ENCODE measurements around the gene TRAF3. TPM values are rescaled to one million over a fixed set of nuclear protein-coding genes. Genes with fewer than 3 reads are reported as not detected.
"Not testable (repeated sequence)": the region's sequence is repeated elsewhere in the genome, so short reads cannot be mapped to it uniquely, and the experiment has no call there.

TRAF3 gene
- total and polyA plus RNA-seq, 5 donors = 3.9 to 15.4 (median 11.4) TPM

- WGBS = 91% methylated on average over 7 of the region's 7 CpGs
Observed at GRCh38 chr14:102873131-102873530, 95.9 kb downstream of the TRAF3 start.

GRCh38 chr14:102873546-102874061, 96.4 kb downstream of the TRAF3 start:
- H3K9me3 ChIP-seq (ENCODE audit: control insufficient read depth, low read length) = no peaks in the 10 kb centered on the region
- intact Hi-C loops (cut with DNase I) = no loop called here
- no peak overlapping the region for H3K4me3 ChIP-seq (ENCODE audit: low read length)
- no peaks in the 10 kb centered on the region for H3K27me3 ChIP-seq (ENCODE audit: control insufficient read depth, insufficient read depth)
- no peak overlapping the region for H3K27ac ChIP-seq (ENCODE audit: low read length)
- no peak for DNase-seq
- H3K4me1 ChIP-seq (ENCODE audit: control insufficient read depth, insufficient read depth, low read length) = no peaks in the 10 kb centered on the region
- no peak for ATAC-seq
- 83% methylated on average over 7 of the region's 7 CpGs for WGBS

More at GRCh38 chr14:102873131-102873530, 95.9 kb downstream of the TRAF3 start:
- Histone ChIP-seq H3K4me1 (ENCODE audit: control insufficient read depth, insufficient read depth, low read length) (no peaks in the 10 kb centered on the region), H3K9me3 (ENCODE audit: control insufficient read depth, low read length) (no peaks in the 10 kb centered on the region), H3K4me3 (ENCODE audit: low read length) (no peak overlapping the region), H3K27ac (ENCODE audit: low read length) (no peak overlapping the region), H3K27me3 (ENCODE audit: control insufficient read depth, insufficient read depth) (no peaks in the 10 kb centered on the region)
- intact Hi-C loops (cut with DNase I) = no loop called here
- DNase-seq = no peak
- no peak for ATAC-seq

- Histone ChIP-seq H3K27ac (ENCODE audit: low read length) (no peak overlapping the region), H3K27me3 (ENCODE audit: control insufficient read depth, insufficient read depth) (no peaks in the 10 kb centered on the region), H3K4me1 (ENCODE audit: control insufficient read depth, insufficient read depth, low read length) (no peaks in the 10 kb centered on the region), H3K4me3 (ENCODE audit: low read length) (no peak overlapping the region), H3K9me3 (ENCODE audit: control insufficient read depth, low read length) (no peaks in the 10 kb centered on the region)
- ATAC-seq (no peak), DNase-seq (no peak)
- 78% methylated on average over 2 of the region's 2 CpGs for WGBS
- intact Hi-C loops (cut with DNase I) = no loop called here
Observed at GRCh38 chr14:102875652-102876051, 98.4 kb downstream of the TRAF3 start.

DNA sequence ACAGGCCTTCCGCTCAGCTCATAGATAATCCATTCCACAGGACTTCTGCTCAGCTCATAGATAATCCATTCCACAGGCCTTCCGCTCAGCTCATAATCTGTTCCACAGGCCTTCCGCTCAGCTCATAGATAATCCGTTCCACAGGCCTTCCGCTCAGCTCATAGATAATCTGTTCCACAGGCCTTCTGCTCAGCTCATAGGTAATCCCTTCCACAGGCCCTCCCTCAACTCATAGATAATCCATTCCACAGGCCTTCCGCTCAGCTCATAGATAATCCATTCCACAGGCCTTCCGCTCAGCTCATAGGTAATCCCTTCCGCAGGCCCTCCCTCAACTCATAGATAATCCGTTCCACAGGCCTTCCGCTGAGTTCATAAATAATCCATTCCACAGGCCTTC, 100.3 kb downstream of the TRAF3 start:
- intact Hi-C loops (cut with DNase I); ATAC-seq; H3K27ac ChIP-seq (ENCODE audit: low read length); H3K4me1 ChIP-seq (ENCODE audit: control insufficient read depth, insufficient read depth, low read length); H3K27me3 ChIP-seq (ENCODE audit: control insufficient read depth, insufficient read depth); DNase-seq; H3K4me3 ChIP-seq (ENCODE audit: low read length); H3K9me3 ChIP-seq (ENCODE audit: control insufficient read depth, low read length): not testable (repeated sequence)
- WGBS = 98% methylated on average over 10 of the region's 10 CpGs

DNA sequence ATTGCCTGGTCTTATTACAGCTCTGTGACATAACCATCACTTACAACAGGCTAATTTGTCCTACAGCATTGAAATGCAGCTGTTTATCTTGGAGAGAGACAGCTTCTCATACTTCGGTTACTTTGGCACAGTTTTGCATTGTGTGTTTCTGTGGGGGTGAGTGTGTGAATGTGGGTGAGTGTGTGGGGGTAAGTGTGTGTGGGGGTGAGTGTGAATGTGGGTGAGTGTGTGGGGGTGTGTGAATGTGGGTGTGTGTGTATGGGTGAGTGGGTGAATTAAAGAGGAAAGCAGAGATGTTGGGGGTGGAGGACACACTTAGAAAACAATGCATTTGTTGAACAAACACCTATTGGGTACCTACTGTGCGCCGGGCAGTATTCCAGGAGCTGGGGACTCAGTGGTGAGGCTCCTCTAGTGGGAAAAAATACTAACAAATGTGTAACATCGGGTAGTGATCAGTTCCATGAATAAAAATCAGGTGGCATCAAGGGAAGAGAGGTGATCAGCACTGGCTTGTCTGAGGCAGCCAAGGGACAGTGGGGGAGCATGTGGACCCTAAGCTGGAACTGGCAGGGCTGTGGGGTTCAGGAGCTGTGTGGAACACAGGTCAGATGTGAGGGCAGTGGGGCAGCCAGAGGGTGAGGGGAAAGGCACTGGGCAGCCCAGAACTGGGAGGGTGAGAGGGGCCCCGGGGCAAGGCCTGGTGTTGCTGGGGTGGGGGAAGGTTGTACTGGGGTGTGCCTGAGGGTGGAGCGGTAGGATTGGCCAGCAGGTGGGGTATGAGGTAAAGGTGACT, 101.1 kb downstream of the TRAF3 start:
- intact Hi-C loops (cut with DNase I) = no loop called here
- Histone ChIP-seq H3K27ac (ENCODE audit: low read length) (no peak overlapping the region), H3K9me3 (ENCODE audit: control insufficient read depth, low read length) (no peaks in the 10 kb centered on the region), H3K27me3 (ENCODE audit: control insufficient read depth, insufficient read depth) (no peaks in the 10 kb centered on the region), H3K4me1 (ENCODE audit: control insufficient read depth, insufficient read depth, low read length) (no peaks in the 10 kb centered on the region), H3K4me3 (ENCODE audit: low read length) (no peak overlapping the region)
- 84% methylated on average over 6 of the region's 6 CpGs for WGBS
- ATAC-seq = peak in 1 of 2 donors; percentile 20
- DNase-seq = no peak

DNA sequence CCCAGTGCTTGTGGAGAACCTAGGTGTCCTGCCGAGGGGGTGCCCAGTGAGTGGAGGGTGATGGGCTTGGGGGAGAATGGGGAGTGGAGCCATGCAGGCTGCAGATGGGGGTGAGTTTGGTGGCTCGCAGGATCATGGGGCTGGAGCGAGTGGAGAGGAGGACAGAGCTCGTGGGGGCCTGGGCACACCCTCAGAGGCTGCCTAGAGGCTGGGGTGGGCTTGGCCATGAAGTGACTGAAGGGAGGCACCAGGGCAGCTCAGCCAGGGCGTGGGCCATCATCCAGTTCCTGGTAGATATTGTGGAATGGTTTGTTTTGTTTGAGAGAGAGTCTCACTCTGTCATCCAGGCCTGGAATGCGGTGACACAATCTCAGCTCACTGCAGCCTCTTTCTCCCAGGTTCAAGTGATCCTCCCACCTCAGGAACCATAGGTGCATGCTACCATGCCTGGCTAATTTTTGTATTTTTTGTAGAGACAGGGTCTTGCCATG, 101.8 kb downstream of the TRAF3 start:
- DNase-seq (no peak), ATAC-seq (peak in 1 of 2 donors; percentile 13)
- Histone ChIP-seq H3K27me3 (ENCODE audit: control insufficient read depth, insufficient read depth) (no peaks in the 10 kb centered on the region), H3K27ac (ENCODE audit: low read length) (no peak overlapping the region), H3K9me3 (ENCODE audit: control insufficient read depth, low read length) (no peaks in the 10 kb centered on the region), H3K4me1 (ENCODE audit: control insufficient read depth, insufficient read depth, low read length) (no peaks in the 10 kb centered on the region), H3K4me3 (ENCODE audit: low read length) (no peak overlapping the region)
- WGBS = 93% methylated on average over 6 of the region's 6 CpGs
- intact Hi-C loops (cut with DNase I) = no loop called here

- no peaks in the 10 kb centered on the region for H3K27me3 ChIP-seq (ENCODE audit: control insufficient read depth, insufficient read depth)
- no peak overlapping the region for H3K4me3 ChIP-seq (ENCODE audit: low read length)
- DNase-seq (no peak), ATAC-seq (no peak)
- H3K9me3 ChIP-seq (ENCODE audit: control insufficient read depth, low read length) = no peaks in the 10 kb centered on the region
- no peaks in the 10 kb centered on the region for H3K4me1 ChIP-seq (ENCODE audit: control insufficient read depth, insufficient read depth, low read length)
- 89% methylated on average over 5 of the region's 5 CpGs for WGBS
- intact Hi-C loops (cut with DNase I) = no loop called here
- H3K27ac ChIP-seq (ENCODE audit: low read length) = no peak overlapping the region
Observed at GRCh38 chr14:102882226-102882906, 105.1 kb downstream of the TRAF3 start.

GRCh38 chr14:102883089-102883541, 105.9 kb downstream of the TRAF3 start:
- Histone ChIP-seq H3K4me1 (ENCODE audit: control insufficient read depth, insufficient read depth, low read length) (no peaks in the 10 kb centered on the region), H3K9me3 (ENCODE audit: control insufficient read depth, low read length) (no peaks in the 10 kb centered on the region), H3K27ac (ENCODE audit: low read length) (no peak overlapping the region), H3K4me3 (ENCODE audit: low read length) (no peak overlapping the region), H3K27me3 (ENCODE audit: control insufficient read depth, insufficient read depth) (no peaks in the 10 kb centered on the region)
- DNase-seq (no peak), ATAC-seq (no peak)
- intact Hi-C loops (cut with DNase I) = no loop called here
- WGBS = 93% methylated on average over 5 of the region's 5 CpGs

GRCh38 chr14:102883554-102883953, 106.3 kb downstream of the TRAF3 start:
- H3K27me3 ChIP-seq (ENCODE audit: control insufficient read depth, insufficient read depth) = no peaks in the 10 kb centered on the region
- DNase-seq = no peak
- H3K9me3 ChIP-seq (ENCODE audit: control insufficient read depth, low read length) = no peaks in the 10 kb centered on the region
- H3K27ac ChIP-seq (ENCODE audit: low read length) = no peak overlapping the region
- no peak overlapping the region for H3K4me3 ChIP-seq (ENCODE audit: low read length)
- 97% methylated on average over 14 of the region's 14 CpGs for WGBS
- ATAC-seq = no peak
- no peaks in the 10 kb centered on the region for H3K4me1 ChIP-seq (ENCODE audit: control insufficient read depth, insufficient read depth, low read length)
- intact Hi-C loops (cut with DNase I) = no loop called here

DNA sequence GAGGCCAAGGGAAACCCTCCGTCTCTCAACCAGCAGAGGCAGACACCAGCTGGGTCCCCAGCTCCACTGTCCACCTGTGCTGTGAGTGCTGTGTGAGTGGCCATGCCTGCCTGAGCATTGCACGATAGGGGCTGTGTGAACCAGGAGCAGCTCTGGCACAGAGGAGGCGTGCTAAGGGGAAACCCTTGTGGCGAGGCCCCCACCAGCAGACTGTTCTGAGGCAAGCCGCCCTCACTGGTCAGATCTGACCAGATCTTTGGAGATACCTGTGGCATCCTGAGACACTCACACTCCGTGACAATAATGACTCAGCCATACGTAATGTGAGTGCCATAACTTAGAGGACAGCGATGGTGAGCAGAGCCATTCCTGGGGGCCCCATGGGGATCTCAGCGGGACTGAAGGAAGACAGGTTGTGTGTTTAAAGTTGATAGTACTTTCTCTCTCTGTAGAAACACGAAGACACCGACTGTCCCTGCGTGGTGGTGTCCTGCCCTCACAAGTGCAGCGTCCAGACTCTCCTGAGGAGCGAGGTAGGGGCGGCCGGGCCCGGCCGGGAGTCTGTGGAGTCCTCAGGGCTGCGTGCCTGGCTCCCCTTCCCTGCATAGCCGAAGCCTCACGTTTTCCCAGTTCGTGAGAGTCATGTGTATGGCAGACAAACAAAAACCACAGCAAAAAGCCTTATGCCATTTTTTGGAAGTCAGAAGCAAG, 108.6 kb downstream of the TRAF3 start:
- WGBS = 97% methylated on average over 22 of the region's 22 CpGs
- intact Hi-C loops (cut with DNase I) = no loop called here
- Histone ChIP-seq H3K27ac (ENCODE audit: low read length) (no peak overlapping the region), H3K27me3 (ENCODE audit: control insufficient read depth, insufficient read depth) (no peaks in the 10 kb centered on the region), H3K4me1 (ENCODE audit: control insufficient read depth, insufficient read depth, low read length) (no peaks in the 10 kb centered on the region), H3K4me3 (ENCODE audit: low read length) (no peak overlapping the region), H3K9me3 (ENCODE audit: control insufficient read depth, low read length) (no peaks in the 10 kb centered on the region)
- DNase-seq = no peak
- ATAC-seq = no peak

- intact Hi-C loops (cut with DNase I) = no loop called here
- WGBS = 78% methylated on average over 1 of the region's 1 CpG
- no peaks in the 10 kb centered on the region for H3K9me3 ChIP-seq (ENCODE audit: control insufficient read depth, low read length)
Observed at GRCh38 chr14:102888748-102889147, 111.5 kb downstream of the TRAF3 start.

More at GRCh38 chr14:102888748-102889147, 111.5 kb downstream of the TRAF3 start:
- H3K27me3 ChIP-seq (ENCODE audit: control insufficient read depth, insufficient read depth) = no peaks in the 10 kb centered on the region
- ATAC-seq (no peak), DNase-seq (no peak)
- H3K27ac ChIP-seq (ENCODE audit: low read length) = no peak overlapping the region
- H3K4me1 ChIP-seq (ENCODE audit: control insufficient read depth, insufficient read depth, low read length) = peaks cover 3% of the 10 kb centered on the region
- no peak overlapping the region for H3K4me3 ChIP-seq (ENCODE audit: low read length)

Measured in right cardiac atrium (tissue), 5 donors.